GM12891 (cell line): Measurements from ENCODE around the gene ZNF132.

Source experiments
- DNase-seq: peaks from one replicate; pipeline ENCODE4 v3.0.0; 2011; ENCODE audit warnings: low spot score; ENCODE audit not compliant: insufficient read length
- FAIRE-seq: peaks from 2 replicates; lab custom pipeline; 2011; peaks lifted over from hg19 to GRCh38; lab: Jason Lieb, UNC
- PAX5 ChIP-seq: IDR thresholded peaks from 2 replicates; pipeline ENCODE4 v1.6.1; 2011; ENCODE audit warnings: low read length, moderate library complexity, mild to moderate bottlenecking; ENCODE audit not compliant: insufficient read depth, severe bottlenecking
- POLR2A ChIP-seq: IDR thresholded peaks from 2 replicates; pipeline ENCODE4 v1.6.1; 2011; ENCODE audit warnings: low read depth, low read length, control low read depth
- POLR2AphosphoS5 ChIP-seq: IDR thresholded peaks from 2 replicates; pipeline ENCODE4 v1.6.1; 2011; ENCODE audit warnings: low read depth, low read length, control low read depth
- POU2F2 ChIP-seq: IDR thresholded peaks from 2 replicates; pipeline ENCODE4 v1.6.1; 2011; ENCODE audit warnings: low read depth, mild to moderate bottlenecking, control low read depth, low read length, moderate library complexity
- SPI1 ChIP-seq: IDR thresholded peaks from 2 replicates; pipeline ENCODE4 v1.6.1; 2011; ENCODE audit warnings: low read depth, low read length, control low read depth
- TAF1 ChIP-seq: IDR thresholded peaks from 2 replicates; pipeline ENCODE4 v1.6.1; 2011; ENCODE audit warnings: low read depth, low read length, control low read depth

ZNF132 gene

GRCh38 chr19:58397533-58398037 is 42.4 kb downstream of the ZNF132 start:
- TF ChIP-seq TAF1 (no peak), POLR2AphosphoS5 (no peak), POU2F2 (no peak), PAX5 (no peak), SPI1 (no peak), POLR2A (no peak)
- FAIRE-seq (no peak), DNase-seq (no peak)

GRCh38 chr19:58396691-58397532 is 43.0 kb downstream of the ZNF132 start:
- no peak for TF ChIP-seq POU2F2
- no peak; the same call in 1 of the 2 replicates for TF ChIP-seq POLR2A
- TF ChIP-seq TAF1 = no peak
- TF ChIP-seq POLR2AphosphoS5 = no peak
- TF ChIP-seq PAX5 = no peak
- no peak for TF ChIP-seq SPI1
- FAIRE-seq = no peak
- no peak for DNase-seq

DNA sequence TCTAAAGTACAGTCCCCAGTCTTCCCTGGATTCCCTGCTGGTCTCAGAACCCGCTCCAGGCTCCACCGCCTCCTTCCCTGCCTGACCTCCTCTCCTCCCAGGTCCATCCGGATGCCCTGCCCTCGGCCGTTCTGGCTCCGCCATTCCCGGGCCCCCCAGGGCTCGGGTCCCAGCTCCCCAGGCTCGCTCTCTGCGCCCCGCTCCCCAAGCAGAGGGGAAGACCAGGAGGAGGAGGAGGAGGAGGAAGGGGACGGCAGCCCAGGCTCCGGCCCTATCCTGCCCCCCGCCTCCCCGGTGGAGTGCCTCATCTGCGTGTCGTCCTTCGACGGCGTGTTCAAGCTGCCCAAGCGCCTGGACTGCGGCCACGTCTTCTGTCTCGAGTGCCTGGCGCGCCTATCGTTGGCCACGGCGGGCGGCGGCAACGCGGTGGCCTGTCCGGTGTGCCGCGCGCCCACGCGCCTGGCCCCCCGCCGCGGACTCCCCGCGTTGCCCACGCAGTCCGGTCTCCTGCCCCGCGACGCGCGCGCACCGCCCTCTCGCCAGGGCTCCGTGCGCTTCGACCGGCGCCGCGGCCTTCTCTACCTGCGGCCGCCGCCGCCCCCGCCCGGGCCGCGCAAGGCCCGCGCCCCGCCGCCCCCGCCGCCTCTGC is 43.9 kb downstream of the ZNF132 start:
- TF ChIP-seq POLR2A = no peak
- TF ChIP-seq TAF1 = no peak
- TF ChIP-seq PAX5 = no peak
- no peak for TF ChIP-seq SPI1
- TF ChIP-seq POU2F2 = no peak
- TF ChIP-seq POLR2AphosphoS5 = no peak
- DNase-seq (no peak), FAIRE-seq (no peak)

GRCh38 chr19:58395220-58395978 is 44.6 kb downstream of the ZNF132 start, which contains the start of gene RNF225:
Gene RNF225, plus strand, starts transcription at chr19:58395656. Its CDS starts 434 bp downstream, at chr19:58396090.
- FAIRE-seq (no peak), DNase-seq (no peak)
- TF ChIP-seq PAX5 (no peak), SPI1 (no peak), POLR2AphosphoS5 (peak; percentile 81), TAF1 (no peak), POLR2A (peak; percentile 74; the same call in 1 of the 2 replicates), POU2F2 (peak; percentile 61; the same call in 1 of the 2 replicates)

GRCh38 chr19:58394821-58395219 is 45.1 kb downstream of the ZNF132 start:
- FAIRE-seq (no peak), DNase-seq (no peak)
- TF ChIP-seq POU2F2 = no peak
- no peak for TF ChIP-seq TAF1
- TF ChIP-seq SPI1 = no peak
- no peak for TF ChIP-seq POLR2A
- TF ChIP-seq POLR2AphosphoS5 = no peak
- no peak for TF ChIP-seq PAX5

DNA sequence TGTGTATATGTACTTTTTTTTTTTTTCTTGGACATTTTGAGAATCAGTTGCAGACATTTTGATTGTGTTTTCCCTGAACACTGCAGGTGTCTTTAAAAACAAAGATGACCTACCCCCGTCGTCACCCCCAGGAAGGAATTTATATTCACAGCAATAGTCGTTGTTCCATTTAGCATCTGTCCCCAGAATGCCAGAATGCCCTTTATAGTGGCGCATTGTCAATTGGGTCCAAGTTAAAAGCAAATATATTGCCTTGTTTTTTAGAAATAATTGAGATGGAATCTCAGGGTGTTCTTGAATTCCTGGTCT is 46.3 kb downstream of the ZNF132 start:
- DNase-seq (no peak), FAIRE-seq (no peak)
- TF ChIP-seq POLR2A (no peak), SPI1 (no peak), PAX5 (no peak)

DNA sequence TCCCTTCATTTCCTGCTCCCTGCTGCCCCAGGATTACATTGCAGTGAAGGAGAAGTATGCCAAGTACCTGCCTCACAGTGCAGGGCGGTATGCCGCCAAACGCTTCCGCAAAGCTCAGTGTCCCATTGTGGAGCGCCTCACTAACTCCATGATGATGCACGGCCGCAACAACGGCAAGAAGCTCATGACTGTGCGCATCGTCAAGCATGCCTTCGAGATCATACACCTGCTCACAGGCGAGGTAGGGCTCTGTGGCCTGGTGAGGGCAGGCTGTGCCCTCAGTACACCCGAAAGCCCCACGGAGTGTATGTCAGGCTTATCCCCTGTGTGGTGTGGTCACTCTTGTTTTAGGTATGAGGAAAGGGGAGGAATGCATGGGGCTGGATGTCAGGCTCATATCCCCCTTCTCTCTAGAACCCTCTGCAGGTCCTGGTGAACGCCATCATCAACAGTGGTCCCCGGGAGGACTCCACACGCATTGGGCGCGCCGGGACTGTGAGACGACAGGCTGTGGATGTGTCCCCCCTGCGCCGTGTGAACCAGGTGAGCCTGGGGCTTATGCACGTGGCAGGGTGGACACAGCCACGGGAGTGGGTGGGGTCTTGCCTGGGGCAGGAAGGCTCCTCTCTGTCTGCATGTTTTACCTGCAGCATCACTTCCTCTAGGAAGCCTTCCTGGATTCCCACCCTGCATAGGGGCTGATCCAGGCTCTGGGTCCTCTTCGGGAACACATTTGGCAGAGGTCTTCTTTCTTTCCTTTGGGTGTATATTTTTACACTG is 46.8 kb downstream of the ZNF132 start:
- DNase-seq (no peak), FAIRE-seq (no peak)
- no peak for TF ChIP-seq SPI1
- no peak for TF ChIP-seq POU2F2
- TF ChIP-seq POLR2AphosphoS5 = peak; percentile 61
- TF ChIP-seq TAF1 = no peak
- TF ChIP-seq POLR2A = peak; percentile 1; the same call in 1 of the 2 replicates
- no peak for TF ChIP-seq PAX5

DNA sequence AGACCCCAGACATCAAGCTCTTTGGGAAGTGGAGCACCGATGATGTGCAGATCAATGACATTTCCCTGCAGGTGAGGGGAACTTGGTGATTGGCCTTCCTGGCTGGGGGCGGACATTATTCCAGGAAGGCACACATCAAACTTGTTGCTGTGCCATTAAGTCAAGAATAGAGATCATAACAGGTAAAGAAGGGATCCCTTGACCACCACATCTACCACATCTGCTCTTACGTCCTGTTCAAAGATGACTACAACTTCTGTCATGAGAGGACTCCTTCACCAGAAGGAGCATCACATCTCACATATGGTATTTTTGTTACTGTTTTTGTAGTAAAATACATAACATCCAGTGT is 51.8 kb downstream of the ZNF132 start:
- no peak for DNase-seq
- TF ChIP-seq POU2F2 = no peak
- TF ChIP-seq SPI1 = no peak
- TF ChIP-seq POLR2A = no peak
- TF ChIP-seq TAF1 = no peak
- no peak for FAIRE-seq
